ENCODE data around the gene SUMO3.

SUMO3 gene

GRCh38 chr21:44817914-44818639 is at the start of gene SUMO3:
TSS of gene SUMO3 (minus strand) at chr21:44818062. CDS start at chr21:44817968, 94 bp downstream.
- H3K4me1 ChIP-seq (ENCODE audit: control insufficient read depth, low read length): peaks cover 12% of the 10 kb centered on the region
- TF ChIP-seq EZH2phosphoT487 (IDR thresholded peaks at IDR 0.05; ENCODE audit: borderline replicate concordance, low read length) (no peak), CTCF (IDR thresholded peaks at IDR 0.05; ENCODE audit: low read depth, low read length, poor library complexity, severe bottlenecking) (peak; percentile 13)
- H3K27ac ChIP-seq (ENCODE audit: low read depth, low read length): peak within 1 kb of the TSS; percentile 43
- peak within 1 kb of the TSS; percentile 83 for H3K4me3 ChIP-seq (ENCODE audit: low read length)
- H4K20me1 ChIP-seq (ENCODE audit: control insufficient read depth, insufficient read depth, low read depth, low read length): peaks cover 16% of the 10 kb centered on the region; the same call in 1 of the 2 replicates
- no peaks in the 10 kb centered on the region for H3F3A ChIP-seq (ENCODE audit: control insufficient read depth, insufficient read depth)
- H3K36me3 ChIP-seq (ENCODE audit: control insufficient read depth, low read length): no peaks in the 10 kb centered on the region
- no peaks in the 10 kb centered on the region for H3K9me2 ChIP-seq (replicated peaks; ENCODE audit: control insufficient read depth, low read length)
- H3K79me2 ChIP-seq (ENCODE audit: control insufficient read depth, low read length): peaks cover 44% of the 10 kb centered on the region
- H3K9me3 ChIP-seq (ENCODE audit: control insufficient read depth, insufficient read depth, low read length): peaks cover 12% of the 10 kb centered on the region; the same call in 1 of the 2 replicates
- H3K27me3 ChIP-seq (ENCODE audit: control insufficient read depth, low read length): no peaks in the 10 kb centered on the region; the same call in 1 of the 2 replicates
- H3K4me2 ChIP-seq (ENCODE audit: low read length): peak within 1 kb of the TSS; percentile 88

GRCh38 chr21:44867464-44867863 is 49.6 kb upstream of the SUMO3 start:
- H3K4me2 ChIP-seq (ENCODE audit: low read length): no peak overlapping the region
- H3K79me2 ChIP-seq (ENCODE audit: control insufficient read depth, low read length): peaks cover 72% of the 10 kb centered on the region
- no peak overlapping the region for H3K27ac ChIP-seq (ENCODE audit: low read depth, low read length)
- no peaks in the 10 kb centered on the region for H3K27me3 ChIP-seq (ENCODE audit: control insufficient read depth, low read length)
- no peak overlapping the region for H3K4me3 ChIP-seq (ENCODE audit: low read length)
- no peaks in the 10 kb centered on the region for H3K9me3 ChIP-seq (ENCODE audit: control insufficient read depth, insufficient read depth, low read length)
- peaks cover 27% of the 10 kb centered on the region for H4K20me1 ChIP-seq (ENCODE audit: control insufficient read depth, insufficient read depth, low read depth, low read length)
- peaks cover 34% of the 10 kb centered on the region for H3K4me1 ChIP-seq (ENCODE audit: control insufficient read depth, low read length)
- no peaks in the 10 kb centered on the region for H3F3A ChIP-seq (ENCODE audit: control insufficient read depth, insufficient read depth)
- TF ChIP-seq EZH2phosphoT487 (IDR thresholded peaks at IDR 0.05; ENCODE audit: borderline replicate concordance, low read length) (no peak), CTCF (IDR thresholded peaks at IDR 0.05; ENCODE audit: low read depth, low read length, poor library complexity, severe bottlenecking) (no peak)
- no peaks in the 10 kb centered on the region for H3K9me2 ChIP-seq (replicated peaks; ENCODE audit: control insufficient read depth, low read length)
- peaks cover 8% of the 10 kb centered on the region; the same call in 1 of the 2 replicates for H3K36me3 ChIP-seq (ENCODE audit: control insufficient read depth, low read length)

- Histone ChIP-seq H3K27ac (ENCODE audit: low read depth, low read length) (no peak overlapping the region), H3K36me3 (ENCODE audit: control insufficient read depth, low read length) (peaks cover 8% of the 10 kb centered on the region; the same call in 1 of the 2 replicates), H3K4me1 (ENCODE audit: control insufficient read depth, low read length) (peaks cover 27% of the 10 kb centered on the region), H3K4me3 (ENCODE audit: low read length) (no peak overlapping the region), H4K20me1 (ENCODE audit: control insufficient read depth, insufficient read depth, low read depth, low read length) (peaks cover 21% of the 10 kb centered on the region), H3K9me3 (ENCODE audit: control insufficient read depth, insufficient read depth, low read length) (no peaks in the 10 kb centered on the region), H3K79me2 (ENCODE audit: control insufficient read depth, low read length) (peaks cover 66% of the 10 kb centered on the region), H3K9me2 (replicated peaks; ENCODE audit: control insufficient read depth, low read length) (no peaks in the 10 kb centered on the region), H3K27me3 (ENCODE audit: control insufficient read depth, low read length) (no peaks in the 10 kb centered on the region), H3F3A (ENCODE audit: control insufficient read depth, insufficient read depth) (no peaks in the 10 kb centered on the region), H3K4me2 (ENCODE audit: low read length) (no peak overlapping the region)
- TF ChIP-seq EZH2phosphoT487 (IDR thresholded peaks at IDR 0.05; ENCODE audit: borderline replicate concordance, low read length) (no peak), CTCF (IDR thresholded peaks at IDR 0.05; ENCODE audit: low read depth, low read length, poor library complexity, severe bottlenecking) (no peak)
These were observed 48.9 kb upstream of the SUMO3 start for GRCh38 chr21:44866780-44867179.

Data from DOHH2 (cell line).